ENCODE measurements around the gene TPMT. TPM values are rescaled to one million over a fixed set of nuclear protein-coding genes. Genes with fewer than 3 reads are reported as not detected.
"Not testable (repeated sequence)": the region's sequence is repeated elsewhere in the genome, so short reads cannot be mapped to it uniquely, and the experiment has no call there.

Gene TPMT
- total RNA-seq = 10 to 100 TPM in 1 of 2 donors, 1 to 10 TPM in 1; 10.0 to 11.8 TPM
- long read RNA-seq, donor 1, transcript TPMT-201 (9 exons, 3,181 nt) = major isoform, 5 of 8 reads
- long read RNA-seq, donor 1, partial matches to known transcripts = 1 of 8 reads
- long read RNA-seq, donor 1, other reads (novel, unspliced or antisense) = 2 of 8 reads
- long read RNA-seq, donor 2, transcript TPMT-201 (9 exons, 3,181 nt) = major isoform, 41 of 59 reads
- long read RNA-seq, donor 2, partial matches to known transcripts = 2 of 59 reads
- long read RNA-seq, donor 2, other reads (novel, unspliced or antisense) = 16 of 59 reads

DNA sequence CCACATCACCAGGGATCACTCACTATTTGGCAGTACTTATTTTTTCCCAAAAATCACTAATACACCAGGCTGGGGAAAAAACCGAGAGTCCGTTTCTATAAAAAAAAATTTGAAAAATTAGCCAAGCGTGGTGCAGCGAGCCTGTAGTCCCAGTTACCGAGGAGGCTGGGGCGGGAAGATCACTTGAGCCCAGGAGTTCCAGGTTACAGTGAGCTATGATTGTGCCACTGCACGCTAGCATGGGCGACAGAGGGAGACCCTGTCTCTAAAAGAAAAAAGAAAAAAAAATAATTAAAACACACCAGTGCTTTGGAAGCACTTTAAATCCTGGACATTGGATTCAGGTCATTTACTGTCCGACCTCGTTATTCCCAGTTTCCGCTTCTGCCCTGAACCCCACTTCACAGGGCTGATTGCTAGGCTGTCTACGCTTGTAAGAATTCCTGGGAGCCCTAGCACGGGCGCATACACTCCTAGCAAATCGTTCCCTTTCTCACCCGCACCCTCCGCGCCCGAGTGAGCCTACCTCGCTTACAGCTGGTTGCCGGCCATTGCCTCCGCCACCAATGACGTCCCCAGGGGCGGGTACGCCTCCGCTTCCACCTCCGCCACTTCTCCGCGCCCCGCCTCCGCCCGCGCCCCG lies at the start of gene TPMT:
Gene TPMT (minus strand): TSS at position 571 of the 643 bp plus-strand sequence. CDS start 5,950 bp downstream, outside the sequence.
- intact Hi-C loops (cut with DNase I) = no loop called here
- no peak for DNase-seq (ENCODE audit: low spot score)

GRCh38 chr6:18203786-18204185 lies 48.9 kb upstream of the TPMT start:
- intact Hi-C loops (cut with DNase I) = no loop called here
- no peak for DNase-seq (ENCODE audit: low spot score)

GRCh38 chr6:18192026-18192425 lies 37.1 kb upstream of the TPMT start:
- no peak for DNase-seq (ENCODE audit: low spot score)
- intact Hi-C loops (cut with DNase I) = no loop called here

- intact Hi-C loops (cut with DNase I) = no loop called here
- DNase-seq (ENCODE audit: low spot score) = no peak
Measured at GRCh38 chr6:18189196-18189595, 34.3 kb upstream of the TPMT start.

GRCh38 chr6:18187701-18188100 lies 32.8 kb upstream of the TPMT start:
- intact Hi-C loops (cut with DNase I) = no loop called here
- DNase-seq (ENCODE audit: low spot score) = no peak

GRCh38 chr6:18186540-18187250 lies 31.8 kb upstream of the TPMT start:
- DNase-seq (ENCODE audit: low spot score) = no peak
- intact Hi-C loops (cut with DNase I) = no loop called here

GRCh38 chr6:18186033-18186432 lies 31.2 kb upstream of the TPMT start:
- intact Hi-C loops (cut with DNase I) = no loop called here
- DNase-seq (ENCODE audit: low spot score) = no peak

GRCh38 chr6:18185624-18186023 lies 30.7 kb upstream of the TPMT start:
- no peak for DNase-seq (ENCODE audit: low spot score)
- intact Hi-C loops (cut with DNase I) = no loop called here

GRCh38 chr6:18183766-18184165 lies 28.9 kb upstream of the TPMT start:
- no peak for DNase-seq (ENCODE audit: low spot score)
- intact Hi-C loops (cut with DNase I) = no loop called here

- DNase-seq (ENCODE audit: low spot score) = no peak
- intact Hi-C loops (cut with DNase I) = no loop called here
Measured at GRCh38 chr6:18182568-18182967, 27.7 kb upstream of the TPMT start.

DNA sequence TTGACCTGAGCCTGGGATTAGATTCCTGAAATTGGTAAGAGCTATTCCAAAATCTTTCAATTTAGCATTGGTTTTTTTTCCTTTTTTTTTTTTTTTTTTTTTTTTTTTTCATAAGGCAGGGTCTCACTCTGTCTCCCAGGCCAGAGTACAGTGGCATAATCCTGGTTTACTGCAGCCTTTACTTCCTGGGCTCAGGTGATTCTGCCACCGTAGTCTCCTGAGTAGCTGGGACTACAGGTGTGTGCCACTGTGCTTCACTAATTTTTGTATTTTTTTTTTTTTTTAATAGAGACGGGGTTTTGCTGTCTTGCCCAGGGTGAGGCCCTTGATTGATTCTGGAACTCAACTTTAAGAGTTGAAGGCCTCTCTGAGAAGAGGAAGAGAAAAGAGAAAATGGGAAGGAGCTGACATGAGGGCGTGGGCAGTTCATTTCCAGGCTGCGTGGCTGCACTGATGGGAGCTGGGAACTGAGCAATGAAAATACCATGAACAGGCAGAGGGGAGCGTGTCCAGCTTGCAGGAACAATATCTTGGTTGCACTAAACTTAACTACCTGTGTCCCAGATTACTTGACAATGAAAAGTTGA lies 25.0 kb upstream of the TPMT start:
- DNase-seq (ENCODE audit: low spot score) = no peak
- intact Hi-C loops (cut with DNase I) = no loop called here

DNA sequence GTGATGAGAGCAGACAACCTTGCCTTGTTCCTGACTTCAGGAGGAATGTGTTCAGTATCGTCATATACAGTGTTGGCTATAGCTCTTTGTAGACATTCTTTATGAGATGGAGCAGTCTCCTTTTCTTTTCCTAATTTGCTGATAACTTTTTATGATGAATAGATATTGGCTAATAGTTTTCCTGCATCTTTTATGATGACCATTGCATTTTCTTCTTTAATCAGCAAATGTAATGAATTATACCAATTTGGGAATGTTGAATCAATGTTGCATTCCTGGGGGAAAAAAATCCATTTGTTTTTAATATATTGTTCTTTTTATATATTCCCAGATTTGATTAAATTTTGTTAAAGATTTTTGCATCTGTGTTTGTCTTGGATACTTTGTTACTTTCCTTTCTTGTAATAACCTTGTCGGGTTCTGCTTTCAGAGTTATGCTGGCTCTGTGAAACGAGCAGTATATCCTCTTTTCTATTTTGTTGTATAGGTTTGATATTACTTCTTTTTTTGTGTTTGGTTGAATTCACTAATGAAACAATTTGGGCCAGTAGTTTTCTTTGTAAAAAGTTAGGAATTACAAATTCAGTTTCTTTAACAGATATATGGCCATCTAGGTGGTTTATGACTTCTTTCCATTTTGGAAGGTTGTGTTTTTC lies 24.2 kb upstream of the TPMT start:
- no peak for DNase-seq (ENCODE audit: low spot score)
- intact Hi-C loops (cut with DNase I) = no loop called here

DNA sequence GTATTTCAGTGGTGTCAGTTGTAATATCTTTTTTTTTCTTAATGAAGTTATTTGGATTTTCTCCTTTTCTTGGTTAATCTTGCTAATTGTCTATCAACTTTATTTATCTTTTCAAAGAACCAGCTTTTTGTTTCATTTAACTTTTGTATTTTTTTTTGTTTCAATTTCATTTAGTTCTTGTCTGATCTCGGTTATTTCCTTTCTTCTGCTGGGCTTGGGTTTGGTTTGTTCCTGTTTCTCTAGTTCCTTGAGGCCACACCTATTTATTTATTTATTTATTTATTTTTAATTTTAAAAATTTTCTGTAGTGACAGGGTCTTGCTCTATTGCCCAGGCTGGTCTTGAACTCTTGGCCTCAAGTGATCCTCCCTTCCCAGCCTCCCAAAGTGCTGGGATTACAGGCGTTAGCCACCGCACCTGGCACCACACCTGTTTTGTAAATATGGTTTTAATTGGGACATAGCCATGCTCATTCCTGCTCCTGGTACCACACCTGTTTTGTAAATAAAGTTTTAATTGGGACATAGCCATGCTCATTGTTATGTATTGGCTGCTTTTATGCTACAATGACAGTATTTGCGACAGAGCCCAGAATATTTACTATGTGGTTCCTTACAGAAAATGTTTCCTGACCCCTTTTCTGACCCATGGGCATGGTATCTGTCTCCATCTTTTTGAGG lies 22.5 kb upstream of the TPMT start:
- intact Hi-C loops (cut with DNase I) = no loop called here

GRCh38 chr6:18176198-18176597 lies 21.3 kb upstream of the TPMT start:
- intact Hi-C loops (cut with DNase I); DNase-seq (ENCODE audit: low spot score): not testable (repeated sequence)

More for the DNA sequence above, 22.5 kb upstream of the TPMT start:
- no peak for DNase-seq (ENCODE audit: low spot score)

DNA sequence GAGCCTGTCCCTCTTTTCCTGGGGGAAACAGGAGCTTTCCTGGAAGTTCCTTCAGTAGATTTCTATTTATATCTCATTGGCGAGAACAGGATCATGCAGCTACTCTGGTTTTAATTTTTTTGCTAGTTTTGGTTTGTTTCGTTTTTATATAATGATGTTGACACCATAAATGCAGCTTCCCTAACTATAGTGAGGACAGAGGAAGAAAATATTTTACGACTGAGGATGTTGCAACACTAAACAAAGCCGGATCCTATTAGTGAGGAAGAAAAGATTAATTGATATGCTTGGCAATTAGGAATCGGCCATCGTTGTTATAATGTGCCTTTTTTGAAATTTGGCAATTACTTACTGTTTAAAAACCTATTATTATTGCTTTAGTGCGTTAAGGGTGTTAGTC lies 17.0 kb upstream of the TPMT start:
- DNase-seq (ENCODE audit: low spot score) = no peak
- intact Hi-C loops (cut with DNase I) = no loop called here

DNA sequence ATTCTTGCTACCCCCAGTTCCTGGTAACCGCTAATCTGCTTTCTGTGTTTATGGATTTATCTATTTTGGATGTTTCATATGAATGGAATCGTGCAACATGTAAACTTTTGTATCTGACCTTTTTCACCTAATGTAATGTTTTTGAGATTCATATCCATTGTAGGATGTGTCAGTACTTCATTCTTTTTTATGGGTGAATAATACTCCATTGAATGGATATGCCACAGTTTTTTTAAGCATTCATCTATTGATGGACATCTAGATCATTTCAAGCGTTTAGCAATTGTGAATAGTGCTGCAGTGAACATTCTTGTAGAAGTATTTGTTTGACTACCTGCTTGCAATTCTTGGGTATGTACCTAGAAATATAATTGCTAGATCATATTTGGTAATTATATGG lies 13.4 kb upstream of the TPMT start:
- DNase-seq (ENCODE audit: low spot score) = no peak
- intact Hi-C loops (cut with DNase I) = no loop called here

DNA sequence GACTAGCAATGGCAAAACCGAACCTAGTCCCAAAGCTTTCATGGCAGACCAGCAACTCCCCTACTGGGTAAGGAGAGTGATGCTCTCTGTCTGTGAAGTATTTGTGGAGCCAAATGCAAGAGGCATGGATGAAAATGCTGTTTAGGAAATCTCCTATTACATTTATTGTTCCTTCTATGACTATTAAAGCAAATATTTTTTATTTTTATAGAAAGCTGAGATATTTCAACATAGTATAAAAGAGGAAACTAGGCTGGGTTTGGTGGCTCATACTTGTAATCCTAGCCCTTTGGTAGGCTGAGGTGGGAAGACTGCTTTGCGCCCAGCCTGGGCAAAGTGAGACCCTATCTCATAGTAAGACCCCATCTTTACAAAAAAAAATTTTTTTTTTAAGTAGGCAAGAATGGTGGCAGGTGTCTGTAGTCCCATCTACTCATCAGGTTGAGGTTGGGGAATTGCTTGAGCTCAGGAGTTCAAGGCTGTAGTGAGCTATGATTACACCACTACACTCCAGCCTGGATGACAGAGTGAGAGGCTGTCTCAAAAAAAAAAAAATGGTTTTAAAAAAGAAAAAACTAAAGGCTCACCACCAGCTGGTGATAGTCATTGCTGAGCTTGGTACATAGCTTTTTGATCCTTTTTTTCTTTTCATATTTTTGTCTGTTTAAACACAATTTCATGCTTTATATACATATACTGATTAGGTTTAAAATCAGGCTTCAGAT lies 11.6 kb upstream of the TPMT start:
- intact Hi-C loops (cut with DNase I) = no loop called here
- no peak for DNase-seq (ENCODE audit: low spot score)

- no peak for DNase-seq (ENCODE audit: low spot score)
- intact Hi-C loops (cut with DNase I) = no loop called here
Measured at GRCh38 chr6:18165751-18166150, 10.9 kb upstream of the TPMT start.

GRCh38 chr6:18162401-18162800 lies 7.5 kb upstream of the TPMT start:
- no peak for DNase-seq (ENCODE audit: low spot score)
- intact Hi-C loops (cut with DNase I) = no loop called here
